ENCODE data around the gene TMEM132A.

DNA sequence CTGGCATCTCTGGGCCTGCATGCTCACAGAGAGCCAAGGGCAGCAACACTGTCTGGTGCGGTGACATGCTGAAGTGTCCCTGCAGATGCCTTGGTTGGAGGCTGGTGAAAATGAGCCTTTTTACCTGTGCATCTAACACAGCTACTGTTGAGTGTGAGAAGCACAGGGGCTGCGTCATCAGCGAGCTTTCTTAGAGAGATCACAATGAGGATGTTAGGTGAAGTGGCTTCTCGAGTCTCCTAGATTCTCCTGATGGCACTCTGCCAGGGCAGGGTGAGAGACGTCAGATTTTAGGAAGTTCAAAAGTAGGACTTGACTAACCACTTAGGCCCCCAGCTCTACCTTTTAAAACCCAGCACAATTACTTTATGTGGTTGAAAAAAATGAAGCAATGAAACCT, 31.3 kb downstream of the TMEM132A start:
- TF ChIP-seq POLR2A (IDR thresholded peaks at IDR 0.05) (no peak), POLR2AphosphoS5 (IDR thresholded peaks at IDR 0.05; ENCODE audit: insufficient read depth in 1 of 2, low read depth in 1 of 2) (no peak)
- TF ChIP-seq, protein P1, sequence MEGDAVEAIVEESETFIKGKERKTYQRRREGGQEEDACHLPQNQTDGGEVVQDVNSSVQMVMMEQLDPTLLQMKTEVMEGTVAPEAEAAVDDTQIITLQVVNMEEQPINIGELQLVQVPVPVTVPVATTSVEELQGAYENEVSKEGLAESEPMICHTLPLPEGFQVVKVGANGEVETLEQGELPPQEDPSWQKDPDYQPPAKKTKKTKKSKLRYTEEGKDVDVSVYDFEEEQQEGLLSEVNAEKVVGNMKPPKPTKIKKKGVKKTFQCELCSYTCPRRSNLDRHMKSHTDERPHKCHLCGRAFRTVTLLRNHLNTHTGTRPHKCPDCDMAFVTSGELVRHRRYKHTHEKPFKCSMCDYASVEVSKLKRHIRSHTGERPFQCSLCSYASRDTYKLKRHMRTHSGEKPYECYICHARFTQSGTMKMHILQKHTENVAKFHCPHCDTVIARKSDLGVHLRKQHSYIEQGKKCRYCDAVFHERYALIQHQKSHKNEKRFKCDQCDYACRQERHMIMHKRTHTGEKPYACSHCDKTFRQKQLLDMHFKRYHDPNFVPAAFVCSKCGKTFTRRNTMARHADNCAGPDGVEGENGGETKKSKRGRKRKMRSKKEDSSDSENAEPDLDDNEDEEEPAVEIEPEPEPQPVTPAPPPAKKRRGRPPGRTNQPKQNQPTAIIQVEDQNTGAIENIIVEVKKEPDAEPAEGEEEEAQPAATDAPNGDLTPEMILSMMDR (IDR thresholded peaks at IDR 0.05) = no peak

Measured in vagina (tissue), 2 donors.